Endothelial cell of umbilical vein (primary cell): ENCODE results near the gene CCNJL. TPM values are rescaled to one million over a fixed set of nuclear protein-coding genes. Genes with fewer than 3 reads are reported as not detected.

Experiments
- BruUV-seq: library from RNA; stranded (reverse); fragments of 400-500 nt; replicated peaks from 2 replicates; lab custom pipeline; 2021; lab: Mats Ljungman, UMichigan
- CTCF ChIA-PET: fragments of 300-600, 350-600 bp; sonication (Branson Sonifier 250); formaldehyde crosslinking; loops from one replicate; lab custom pipeline; 2021; ENCODE audit warnings: antibody characterized with exemption, inconsistent platforms; lab: Charles Lee
- POLR2A ChIA-PET: fragments of 300-600, 350-600 bp; sonication (Branson Sonifier 250); formaldehyde crosslinking; loops from one replicate; lab custom pipeline; 2021; ENCODE audit warnings: antibody characterized with exemption, inconsistent platforms; lab: Charles Lee
- DNase-seq: peaks from one replicate; pipeline ENCODE4 v3.0.0-alpha.2; 2011; ENCODE audit warnings: low read depth, low spot score
- FAIRE-seq: peaks from 2 replicates; lab custom pipeline; 2011; peaks lifted over from hg19 to GRCh38; lab: Jason Lieb, UNC
- H2AFZ ChIP-seq: 2 replicates; pipeline ENCODE4 v1.6.0; 2012; ENCODE audit warnings: low read depth, low read length, control low read depth, inconsistent platforms
- H3K27ac ChIP-seq: 2 replicates; pipeline ENCODE4 v1.5.1; 2011; ENCODE audit warnings: low read depth, mild to moderate bottlenecking, control low read depth, low read length, moderate library complexity; ENCODE audit not compliant: insufficient read depth
- H3K27me3 ChIP-seq, 2 experiments: 2 replicates each; pipeline versions ENCODE4 v1.6.0 to v1.6.1; 2011; ENCODE audit warnings: low read length in 2 of 2, mixed read lengths in 1 of 2; ENCODE audit not compliant: control insufficient read depth in 2 of 2, insufficient read depth in 2 of 2
- H3K36me3 ChIP-seq, 2 experiments: 2 replicates in 1 of 2; 3 replicates in 1 of 2; pipeline ENCODE4 v1.5.1; 2011; ENCODE audit warnings: low read length in 2 of 2, mild to moderate bottlenecking in 1 of 2, moderate library complexity in 1 of 2; ENCODE audit not compliant: control insufficient read depth in 2 of 2, insufficient read depth in 2 of 2; ENCODE audit errors: extremely low read depth in 1 of 2
- H3K4me1 ChIP-seq: 3 replicates; pipeline ENCODE4 v1.5.1; 2011; ENCODE audit warnings: mild to moderate bottlenecking, low read length; ENCODE audit not compliant: control insufficient read depth, insufficient read depth; ENCODE audit errors: extremely low read depth
- H3K4me2 ChIP-seq: 2 replicates; pipeline ENCODE4 v1.6.1; 2011; ENCODE audit warnings: low read length, control low read depth, mixed read lengths; ENCODE audit not compliant: insufficient read depth
- H3K4me3 ChIP-seq, 3 experiments: fragments of 200-600 bp in 1 of 3; sonication (generic), shearing (Covaris generic) in 1 of 3; replicated peaks in 1 of 3; 2 replicates each; pipeline ENCODE4 v1.5.1; 2011 to 2016; ENCODE audit warnings: control low read depth in 3 of 3, low read length in 3 of 3, mild to moderate bottlenecking in 2 of 3, inconsistent platforms in 1 of 3, low read depth in 1 of 3, moderate library complexity in 1 of 3; ENCODE audit not compliant: insufficient read depth in 1 of 3
- H3K79me2 ChIP-seq: 2 replicates; pipeline ENCODE4 v1.6.0; 2012; ENCODE audit warnings: low read length, inconsistent platforms; ENCODE audit not compliant: control insufficient read depth, insufficient read depth
- H3K9ac ChIP-seq: replicated peaks from 2 replicates; pipeline ENCODE3; 2011; ENCODE audit warnings: low read length, control low read depth; ENCODE audit not compliant: insufficient read depth; ENCODE audit errors: extremely low read depth
- H3K9me1 ChIP-seq: replicated peaks from 3 replicates; pipeline ENCODE4 v1.6.0; 2011; ENCODE audit warnings: mild to moderate bottlenecking, low read length; ENCODE audit not compliant: control insufficient read depth, insufficient read depth; ENCODE audit errors: extremely low read depth
- H3K9me3 ChIP-seq: replicated peaks from 2 replicates; pipeline ENCODE4 v1.5.1; 2012; ENCODE audit warnings: low read length, inconsistent platforms; ENCODE audit not compliant: control insufficient read depth, insufficient read depth
- H4K20me1 ChIP-seq: replicated peaks from 2 replicates; pipeline ENCODE3; 2011; ENCODE audit warnings: mild to moderate bottlenecking, low read length; ENCODE audit not compliant: control insufficient read depth, insufficient read depth; ENCODE audit errors: extremely low read depth
- EZH2 ChIP-seq: IDR thresholded peaks from 2 replicates; pipeline ENCODE4 v1.6.1; 2012; ENCODE audit warnings: borderline replicate concordance, low read depth, mild to moderate bottlenecking, moderate library complexity, low read length, inconsistent platforms; ENCODE audit not compliant: severe bottlenecking
- FOS ChIP-seq: IDR thresholded peaks from 2 replicates; pipeline ENCODE4 v1.6.1; 2011; ENCODE audit warnings: mild to moderate bottlenecking, low read length, moderate library complexity, borderline replicate concordance; ENCODE audit not compliant: insufficient read depth
- GATA2 ChIP-seq: IDR thresholded peaks from 2 replicates; pipeline ENCODE4 v1.7.0; 2011; ENCODE audit warnings: low read depth, mild to moderate bottlenecking, moderate library complexity, mixed read lengths, low read length; ENCODE audit not compliant: insufficient read length, insufficient read depth
- JUN ChIP-seq: IDR thresholded peaks from 2 replicates; pipeline ENCODE4 v1.6.1; 2011; ENCODE audit warnings: borderline replicate concordance, low read depth; ENCODE audit not compliant: insufficient read length, insufficient read depth
- MAX ChIP-seq: IDR thresholded peaks from 2 replicates; pipeline ENCODE4 v1.6.1; 2011; ENCODE audit not compliant: insufficient read depth, insufficient read length
- MYC ChIP-seq: IDR thresholded peaks from one replicate; pipeline ENCODE4 v1.6.1; 2011; ENCODE audit warnings: mild to moderate bottlenecking, low read depth, low read length
- POLR2A ChIP-seq: IDR thresholded peaks from 2 replicates; pipeline ENCODE4 v1.6.1; 2012; ENCODE audit warnings: low read depth, mild to moderate bottlenecking, control low read depth, low read length
- POLR2AphosphoS5 ChIP-seq: IDR thresholded peaks from 2 replicates; pipeline ENCODE4 v1.6.1; 2012; ENCODE audit warnings: low read depth, mild to moderate bottlenecking, control low read depth, low read length, moderate library complexity; ENCODE audit not compliant: insufficient read depth
- dilution Hi-C: fragments of 300-500 bp; cut with MboI; formaldehyde crosslinking; loops from one replicate; pipeline ENCODE4 v1.15.0; 2019; ENCODE audit warnings: low sequenced_read_pairs; ENCODE audit not compliant: extremely low pct_ligation_motif_present
- intact Hi-C: fragments of 100-400 bp; cut with micrococcal nuclease; formaldehyde crosslinking; loops from one replicate; pipeline ENCODE4 v1.10.0; 2022
- polyA plus RNA-seq, 4 experiments: library from polyadenylated mRNA; depleted of rRNA in 3 of 4; stranded (reverse) in 3 of 4; unstranded in 1 of 4; fragments of >200 nt; gene quantifications; 2 replicates each; pipeline versions ENCODE4 v1.2.1 to v1.2.3, GENCODE V29; 2011 to 2012; ENCODE audit warnings: missing spikeins in 1 of 4
- total RNA-seq: library from RNA; stranded (reverse); gene quantifications from 2 replicates; pipeline ENCODE4 v1.2.3, GENCODE V29; 2021
- TF ChIP-seq, protein P1 (sequence below), 2 donors: IDR thresholded peaks; 1 replicate in 1 of 2; 2 replicates in 1 of 2; pipeline ENCODE4 v1.5.1; 2011; ENCODE audit warnings: low read length in 2 of 2, mild to moderate bottlenecking in 2 of 2, moderate library complexity in 2 of 2, control low read depth in 1 of 2, inconsistent platforms in 1 of 2, low read depth in 1 of 2; ENCODE audit not compliant: insufficient read depth in 1 of 2; ENCODE audit errors: extremely low read depth in 1 of 2

Gene CCNJL
- total and polyA plus RNA-seq, 2 donors (not counting 3 experiments of a cell fraction or from before 2014, with no cell fraction given): 20.0 to 21.3 TPM

GRCh38 chr5:160298189-160298588, 14.2 kb downstream of the CCNJL start:
- ChIA-PET CTCF (no interaction called here), POLR2A (no interaction called here)
- Histone ChIP-seq H3K9me3 (no peaks in the 10 kb centered on the region), H3K9ac (no peak overlapping the region), H3K9me1 (no peaks in the 10 kb centered on the region), H3K27me3 (no peaks in the 10 kb centered on the region), H3K4me2 (no peak overlapping the region), H2AFZ (no peak overlapping the region), H3K79me2 (peaks cover 5% of the 10 kb centered on the region), H3K4me3 (no peak overlapping the region), H3K4me1 (no peaks in the 10 kb centered on the region), H4K20me1 (peaks cover 4% of the 10 kb centered on the region), H3K36me3 (peaks cover 0 to 3% of the 10 kb centered on the region in 2 experiments), H3K27ac (no peak overlapping the region)
- dilution Hi-C loops (no loop called here), intact Hi-C loops (no loop called here)
- FAIRE-seq: no peak
- TF ChIP-seq MYC (no peak), JUN (no peak), MAX (no peak), POLR2A (no peak), FOS (no peak), EZH2 (no peak), POLR2AphosphoS5 (no peak), GATA2 (no peak)
- TF ChIP-seq, protein P1, sequence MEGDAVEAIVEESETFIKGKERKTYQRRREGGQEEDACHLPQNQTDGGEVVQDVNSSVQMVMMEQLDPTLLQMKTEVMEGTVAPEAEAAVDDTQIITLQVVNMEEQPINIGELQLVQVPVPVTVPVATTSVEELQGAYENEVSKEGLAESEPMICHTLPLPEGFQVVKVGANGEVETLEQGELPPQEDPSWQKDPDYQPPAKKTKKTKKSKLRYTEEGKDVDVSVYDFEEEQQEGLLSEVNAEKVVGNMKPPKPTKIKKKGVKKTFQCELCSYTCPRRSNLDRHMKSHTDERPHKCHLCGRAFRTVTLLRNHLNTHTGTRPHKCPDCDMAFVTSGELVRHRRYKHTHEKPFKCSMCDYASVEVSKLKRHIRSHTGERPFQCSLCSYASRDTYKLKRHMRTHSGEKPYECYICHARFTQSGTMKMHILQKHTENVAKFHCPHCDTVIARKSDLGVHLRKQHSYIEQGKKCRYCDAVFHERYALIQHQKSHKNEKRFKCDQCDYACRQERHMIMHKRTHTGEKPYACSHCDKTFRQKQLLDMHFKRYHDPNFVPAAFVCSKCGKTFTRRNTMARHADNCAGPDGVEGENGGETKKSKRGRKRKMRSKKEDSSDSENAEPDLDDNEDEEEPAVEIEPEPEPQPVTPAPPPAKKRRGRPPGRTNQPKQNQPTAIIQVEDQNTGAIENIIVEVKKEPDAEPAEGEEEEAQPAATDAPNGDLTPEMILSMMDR (IDR thresholded peaks at IDR 0.05; ENCODE audit: extremely low read depth in 1 of 2, insufficient read depth in 1 of 2, low read depth in 1 of 2, low read length in 2 of 2): no peak
- no TSS peak for BruUV-seq
- DNase-seq: no peak
